Stimulated activated CD8-positive, alpha-beta memory T cell treated with anti-CD3 and anti-CD28 coated beads, Interleukin-12 subunit alpha, Interleukin-12 subunit beta, amount 100 ng/mL, for 1 hour (primary cell): ENCODE results near the gene ACOX3.

ENCODE experiments used
- DNase-seq: peaks from one replicate; pipeline ENCODE4 v3.0.0-alpha.2; 2020; ENCODE audit warnings: low read depth

ACOX3 gene

GRCh38 chr4:8321220-8321619, 119.3 kb downstream of the ACOX3 start:
- no peak for DNase-seq

- DNase-seq: no peak
Measured at GRCh38 chr4:8320386-8320750, 120.2 kb downstream of the ACOX3 start.

GRCh38 chr4:8319731-8320385, 120.7 kb downstream of the ACOX3 start:
- no peak for DNase-seq

- DNase-seq: no peak
Measured at GRCh38 chr4:8319061-8319460, 121.5 kb downstream of the ACOX3 start.

GRCh38 chr4:8318509-8318908, 122.0 kb downstream of the ACOX3 start:
- DNase-seq: no peak

GRCh38 chr4:8317474-8317873, 123.0 kb downstream of the ACOX3 start:
- DNase-seq: no peak

- DNase-seq: no peak
Measured at GRCh38 chr4:8316911-8317351, 123.6 kb downstream of the ACOX3 start.
